Liver (tissue), 9 donors: ENCODE measurements around the gene MPP7. TPM values are rescaled to one million over a fixed set of nuclear protein-coding genes. Genes with fewer than 3 reads are reported as not detected.

Experiments used
- DNase-seq: peaks from one replicate; pipeline ENCODE4 v3.0.0-alpha.2; 2017; ENCODE audit warnings: low spot score
- H3K27ac ChIP-seq, 2 donors: one replicate each; pipeline ENCODE4 v1.7.0; 2013; ENCODE audit warnings: inconsistent platforms in 2 of 2, low read length in 2 of 2, control low read depth in 1 of 2, low read depth in 1 of 2, mild to moderate bottlenecking in 1 of 2
- H3K27me3 ChIP-seq, 4 donors: one replicate each; pipeline versions ENCODE4 v1.6.1 to v1.7.0; 2013; ENCODE audit warnings: low read length in 3 of 4, inconsistent platforms in 1 of 4, mild to moderate bottlenecking in 1 of 4, moderate library complexity in 1 of 4; ENCODE audit not compliant: control insufficient read depth in 4 of 4, insufficient read depth in 4 of 4
- H3K36me3 ChIP-seq, 4 donors: one replicate each; pipeline versions ENCODE4 v1.6.1 to v1.7.0; 2013; ENCODE audit warnings: low read length in 3 of 4, mild to moderate bottlenecking in 3 of 4, low read depth in 1 of 4, moderate library complexity in 1 of 4; ENCODE audit not compliant: control insufficient read depth in 4 of 4, insufficient read depth in 3 of 4
- H3K4me1 ChIP-seq, 4 donors: one replicate each; pipeline versions ENCODE4 v1.6.1 to v1.7.0; 2013; ENCODE audit warnings: low read length in 3 of 4, mild to moderate bottlenecking in 3 of 4, moderate library complexity in 1 of 4; ENCODE audit not compliant: control insufficient read depth in 4 of 4, insufficient read depth in 4 of 4
- H3K4me3 ChIP-seq, 3 donors: one replicate each; pipeline versions ENCODE4 v1.6.1 to v1.7.0; 2013; ENCODE audit warnings: low read length in 3 of 3, control low read depth in 1 of 3, low read depth in 1 of 3, mild to moderate bottlenecking in 1 of 3
- H3K9ac ChIP-seq, 2 donors: one replicate each; pipeline ENCODE4 v1.7.0; 2013; ENCODE audit warnings: low read length in 2 of 2, mild to moderate bottlenecking in 2 of 2, moderate library complexity in 2 of 2, control low read depth in 1 of 2, low read depth in 1 of 2
- H3K9me3 ChIP-seq, 4 donors: one replicate each; pipeline versions ENCODE4 v1.6.1 to v1.7.0; 2013; ENCODE audit warnings: low read length in 3 of 4; ENCODE audit not compliant: control insufficient read depth in 4 of 4
- ATF3 ChIP-seq: IDR thresholded peaks from 2 replicates; pipeline ENCODE4 v1.6.1; 2016; ENCODE audit warnings: antibody characterized with exemption
- CTCF ChIP-seq: fragments of 150-350 bp; IDR thresholded peaks from 2 replicates; pipeline ENCODE4 v1.5.1; 2017; ENCODE audit warnings: improper control_type of control experiment, low read depth, low read length; ENCODE audit not compliant: missing input control
- EGR1 ChIP-seq, 2 donors: IDR thresholded peaks; 2 replicates each; pipeline ENCODE4 v1.6.1; 2016 to 2018; ENCODE audit warnings: antibody characterized with exemption in 2 of 2, low read depth in 2 of 2
- GABPA ChIP-seq, 2 donors: IDR thresholded peaks in 1 of 2; conservative IDR thresholded peaks in 1 of 2; 2 replicates each; pipeline ENCODE4 v1.6.1; 2016; ENCODE audit warnings: antibody characterized with exemption in 2 of 2, mild to moderate bottlenecking in 1 of 2, moderate library complexity in 1 of 2
- HNF4A ChIP-seq, 2 donors: conservative IDR thresholded peaks; 2 replicates each; pipeline ENCODE4 v1.6.1; 2016; ENCODE audit warnings: antibody characterized with exemption in 2 of 2, mild to moderate bottlenecking in 2 of 2
- HNF4G ChIP-seq: IDR thresholded peaks from 2 replicates; pipeline ENCODE4 v1.6.1; 2016; ENCODE audit warnings: antibody characterized with exemption
- JUND ChIP-seq, 2 donors: IDR thresholded peaks; 2 replicates each; pipeline ENCODE4 v1.6.1; 2016; ENCODE audit warnings: antibody characterized with exemption in 2 of 2
- MAX ChIP-seq: IDR thresholded peaks from 2 replicates; pipeline ENCODE4 v1.6.1; 2016; ENCODE audit warnings: antibody characterized with exemption
- NR2F2 ChIP-seq: IDR thresholded peaks from 2 replicates; pipeline ENCODE4 v1.6.1; 2016; ENCODE audit warnings: antibody characterized with exemption
- RAD21 ChIP-seq, 2 donors: IDR thresholded peaks; 2 replicates each; pipeline ENCODE4 v1.6.1; 2016; ENCODE audit warnings: antibody characterized with exemption in 2 of 2, mild to moderate bottlenecking in 2 of 2
- REST ChIP-seq: IDR thresholded peaks from 2 replicates; pipeline ENCODE4 v1.6.1; 2016; ENCODE audit warnings: antibody characterized with exemption, mild to moderate bottlenecking
- RXRA ChIP-seq, 2 donors: IDR thresholded peaks; 2 replicates each; pipeline ENCODE4 v1.6.1; 2017 to 2018; ENCODE audit warnings: antibody characterized with exemption in 2 of 2, mild to moderate bottlenecking in 1 of 2
- TAF1 ChIP-seq: conservative IDR thresholded peaks from 2 replicates; pipeline ENCODE4 v1.6.1; 2016; ENCODE audit warnings: antibody characterized with exemption, mild to moderate bottlenecking
- ZBTB33 ChIP-seq: IDR thresholded peaks from 2 replicates; pipeline ENCODE4 v1.6.1; 2016; ENCODE audit warnings: antibody characterized with exemption
- WGBS: extraction: QIAGEN DNeasy Blood & Tissue Kit; methylation state at CpG from one replicate; pipeline ENCODE4 v1.1.7; 2013; 5-methylcytosine and 5-hydroxymethylcytosine counted together
- polyA plus RNA-seq, 2 donors: library from polyadenylated mRNA; stranded (reverse) in 1 of 2; unstranded in 1 of 2; fragments of 200-250 nt in 1 of 2; fragments of >200 nt in 1 of 2; fragmentation: Nextera tagmentation in 1 of 2; extraction: Ambion mirVana in 1 of 2; gene quantifications; one replicate each; pipeline versions ENCODE4 v1.2.1 to v1.2.3, GENCODE V29; 2013 to 2015
- total RNA-seq, 2 donors: library from RNA; depleted of rRNA; stranded (reverse); fragments of >200 nt; gene quantifications; one replicate each; pipeline ENCODE4 v1.2.3, GENCODE V29; 2014
- donor health status: healthy.
- donor health status: healthy.
- donor health status: healthy.
- donor health status: healthy.
- donor health status: healthy.

Gene MPP7
- total and polyA plus RNA-seq, 4 donors: 0.69 to 3.8 (median 2.5) TPM

- TF ChIP-seq HNF4G (no peak), RAD21 (IDR thresholded peaks at IDR 0.05) (no peak), TAF1 (no peak), ZBTB33 (no peak), ATF3 (no peak), GABPA (IDR thresholded peaks at IDR 0.05 in 1 of 2, conservative IDR thresholded peaks at IDR 0.05 in 1 of 2) (no peak)
These were observed 20.5 kb downstream of the MPP7 start (continued) for GRCh38 chr10:28282336-28282735.

GRCh38 chr10:28281726-28282315, 21.0 kb downstream of the MPP7 start:
- no peak for TF ChIP-seq HNF4A (conservative IDR thresholded peaks at IDR 0.05)
- TF ChIP-seq GABPA (IDR thresholded peaks at IDR 0.05 in 1 of 2, conservative IDR thresholded peaks at IDR 0.05 in 1 of 2): no peak
- no peak for TF ChIP-seq MAX
- no peak for TF ChIP-seq ZBTB33
- TF ChIP-seq ATF3: no peak
- TF ChIP-seq REST: no peak
- TF ChIP-seq NR2F2: no peak
- TF ChIP-seq EGR1 (IDR thresholded peaks at IDR 0.05; ENCODE audit: low read depth in 2 of 2): no peak
- TF ChIP-seq RXRA (IDR thresholded peaks at IDR 0.05): no peak
- TF ChIP-seq CTCF: no peak
- TF ChIP-seq JUND (IDR thresholded peaks at IDR 0.05): no peak
- WGBS: 85% methylated on average over 7 of the region's 7 CpGs
- DNase-seq: no peak

More at GRCh38 chr10:28281726-28282315, 21.0 kb downstream of the MPP7 start:
- H3K4me1 ChIP-seq: no peaks in the 10 kb centered on the region
- H3K36me3 ChIP-seq: no peaks in the 10 kb centered on the region
- H3K9me3 ChIP-seq: no peaks in the 10 kb centered on the region
- no peak overlapping the region for H3K4me3 ChIP-seq
- H3K9ac ChIP-seq: no peak overlapping the region
- H3K27me3 ChIP-seq: no peaks in the 10 kb centered on the region
- H3K27ac ChIP-seq: no peak overlapping the region
